HepG2 (cell line): ENCODE results near the gene BCAS3.

ENCODE experiments used
- ARNT2 ChIP-seq: sonication (generic); formaldehyde crosslinking; IDR thresholded peaks from 2 replicates; pipeline ENCODE4 v1.8.0; 2022; ENCODE audit warnings: mild to moderate bottlenecking, low read depth, missing genetic modification reagents, moderate library complexity
- CEBPB ChIP-seq: IDR thresholded peaks from 2 replicates; pipeline ENCODE4 v1.6.1; 2011; ENCODE audit warnings: low read depth, low read length, improper control_type of control experiment, borderline replicate concordance
- DPF2 ChIP-seq: sonication (generic); formaldehyde crosslinking; IDR thresholded peaks from 2 replicates; pipeline ENCODE4 v1.4.0; 2020; ENCODE audit warnings: mild to moderate bottlenecking, low read depth, missing genetic modification reagents, borderline replicate concordance
- HOXA5 ChIP-seq: sonication (generic); formaldehyde crosslinking; IDR thresholded peaks from 2 replicates; pipeline ENCODE4 v1.4.0; 2020; ENCODE audit warnings: missing genetic modification reagents
- KDM6A ChIP-seq: IDR thresholded peaks from 2 replicates; pipeline ENCODE4 v1.6.1; 2016; ENCODE audit warnings: low read depth
- MYNN ChIP-seq: sonication (generic); formaldehyde crosslinking; IDR thresholded peaks from 2 replicates; pipeline ENCODE4 v1.4.0; 2020; ENCODE audit warnings: mild to moderate bottlenecking, low read depth, missing genetic modification reagents
- POLR2A ChIP-seq, 2 experiments: IDR thresholded peaks; 2 replicates each; pipeline ENCODE4 v1.6.1; 2011; ENCODE audit warnings: low read depth in 2 of 2, low read length in 2 of 2, mild to moderate bottlenecking in 1 of 2, moderate library complexity in 1 of 2; ENCODE audit not compliant: insufficient read depth in 1 of 2
- ZNF772 ChIP-seq: sonication (generic); formaldehyde crosslinking; IDR thresholded peaks from 2 replicates; pipeline ENCODE4 v1.5.0; 2020; ENCODE audit warnings: mild to moderate bottlenecking, missing genetic modification reagents
- TF ChIP-seq, protein P1 (sequence below): sonication (generic); formaldehyde crosslinking; IDR thresholded peaks from 2 replicates; pipeline ENCODE4 v1.4.0; 2020; ENCODE audit warnings: mild to moderate bottlenecking, missing genetic modification reagents, borderline replicate concordance
- TF ChIP-seq, protein P2 (sequence below): sonication (generic); formaldehyde crosslinking; IDR thresholded peaks from 2 replicates; pipeline ENCODE4 v1.5.0; 2020; ENCODE audit warnings: mild to moderate bottlenecking, missing genetic modification reagents, moderate library complexity
- TF ChIP-seq, protein P3 (sequence below): sonication (generic); formaldehyde crosslinking; IDR thresholded peaks from 2 replicates; pipeline ENCODE4 v1.8.0; 2022; ENCODE audit warnings: mild to moderate bottlenecking, missing genetic modification reagents, borderline replicate concordance

DNA sequence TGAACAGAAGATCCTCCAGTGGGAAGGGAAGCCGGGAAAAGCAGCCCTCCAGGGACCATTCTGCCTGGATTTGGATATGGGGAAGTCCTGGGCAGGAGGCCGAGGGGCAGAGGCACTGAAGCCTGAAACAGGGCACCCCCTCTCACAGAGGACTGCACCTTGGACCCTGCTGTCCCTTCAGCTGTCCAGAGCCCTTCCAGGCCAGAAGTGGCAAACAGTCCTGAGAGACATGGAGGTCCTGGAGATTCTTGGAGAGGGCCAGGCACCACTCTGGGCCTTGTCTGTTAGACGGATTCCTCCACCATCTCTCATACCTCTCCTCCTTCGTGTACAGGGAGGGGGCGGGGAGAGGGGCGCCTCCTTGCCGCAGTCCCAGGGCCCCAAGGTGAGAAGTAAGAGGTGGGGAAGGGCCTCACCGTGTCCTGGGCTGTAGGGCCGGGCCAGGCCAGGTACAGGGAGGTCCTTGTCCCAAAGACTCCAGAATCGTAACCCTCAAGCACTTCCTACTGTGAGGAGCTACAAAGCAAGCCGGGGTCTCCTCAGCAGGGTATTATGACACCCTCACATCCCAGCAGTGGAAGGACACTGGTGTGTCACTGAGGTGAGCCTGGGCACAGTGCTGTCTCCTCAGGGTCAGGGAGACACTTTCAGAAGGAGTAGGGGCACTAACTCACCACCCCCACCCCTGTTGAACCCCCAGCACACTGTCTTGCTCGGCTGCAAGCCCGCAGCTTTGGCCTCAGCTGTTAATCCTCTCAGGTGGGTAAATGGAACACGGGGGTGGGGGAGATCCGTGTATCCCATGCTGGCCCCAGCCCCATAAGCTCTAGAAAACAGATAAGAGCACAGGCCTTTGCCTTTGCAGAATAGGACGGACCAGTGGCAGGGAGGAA is 705.4 kb downstream of the BCAS3 start:
- TF ChIP-seq, protein P1, sequence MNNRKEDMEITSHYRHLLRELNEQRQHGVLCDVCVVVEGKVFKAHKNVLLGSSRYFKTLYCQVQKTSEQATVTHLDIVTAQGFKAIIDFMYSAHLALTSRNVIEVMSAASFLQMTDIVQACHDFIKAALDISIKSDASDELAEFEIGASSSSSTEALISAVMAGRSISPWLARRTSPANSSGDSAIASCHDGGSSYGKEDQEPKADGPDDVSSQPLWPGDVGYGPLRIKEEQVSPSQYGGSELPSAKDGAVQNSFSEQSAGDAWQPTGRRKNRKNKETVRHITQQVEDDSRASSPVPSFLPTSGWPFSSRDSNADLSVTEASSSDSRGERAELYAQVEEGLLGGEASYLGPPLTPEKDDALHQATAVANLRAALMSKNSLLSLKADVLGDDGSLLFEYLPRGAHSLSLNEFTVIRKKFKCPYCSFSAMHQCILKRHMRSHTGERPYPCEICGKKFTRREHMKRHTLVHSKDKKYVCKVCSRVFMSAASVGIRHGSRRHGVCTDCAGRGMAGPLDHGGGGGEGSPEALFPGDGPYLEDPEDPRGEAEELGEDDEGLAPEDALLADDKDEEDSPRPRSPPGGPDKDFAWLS (CRISPR knock-in tag) = no peak
- TF ChIP-seq DPF2 (CRISPR knock-in tag) = no peak
- TF ChIP-seq, protein P2, sequence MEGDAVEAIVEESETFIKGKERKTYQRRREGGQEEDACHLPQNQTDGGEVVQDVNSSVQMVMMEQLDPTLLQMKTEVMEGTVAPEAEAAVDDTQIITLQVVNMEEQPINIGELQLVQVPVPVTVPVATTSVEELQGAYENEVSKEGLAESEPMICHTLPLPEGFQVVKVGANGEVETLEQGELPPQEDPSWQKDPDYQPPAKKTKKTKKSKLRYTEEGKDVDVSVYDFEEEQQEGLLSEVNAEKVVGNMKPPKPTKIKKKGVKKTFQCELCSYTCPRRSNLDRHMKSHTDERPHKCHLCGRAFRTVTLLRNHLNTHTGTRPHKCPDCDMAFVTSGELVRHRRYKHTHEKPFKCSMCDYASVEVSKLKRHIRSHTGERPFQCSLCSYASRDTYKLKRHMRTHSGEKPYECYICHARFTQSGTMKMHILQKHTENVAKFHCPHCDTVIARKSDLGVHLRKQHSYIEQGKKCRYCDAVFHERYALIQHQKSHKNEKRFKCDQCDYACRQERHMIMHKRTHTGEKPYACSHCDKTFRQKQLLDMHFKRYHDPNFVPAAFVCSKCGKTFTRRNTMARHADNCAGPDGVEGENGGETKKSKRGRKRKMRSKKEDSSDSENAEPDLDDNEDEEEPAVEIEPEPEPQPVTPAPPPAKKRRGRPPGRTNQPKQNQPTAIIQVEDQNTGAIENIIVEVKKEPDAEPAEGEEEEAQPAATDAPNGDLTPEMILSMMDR = no peak
- TF ChIP-seq, protein P3, sequence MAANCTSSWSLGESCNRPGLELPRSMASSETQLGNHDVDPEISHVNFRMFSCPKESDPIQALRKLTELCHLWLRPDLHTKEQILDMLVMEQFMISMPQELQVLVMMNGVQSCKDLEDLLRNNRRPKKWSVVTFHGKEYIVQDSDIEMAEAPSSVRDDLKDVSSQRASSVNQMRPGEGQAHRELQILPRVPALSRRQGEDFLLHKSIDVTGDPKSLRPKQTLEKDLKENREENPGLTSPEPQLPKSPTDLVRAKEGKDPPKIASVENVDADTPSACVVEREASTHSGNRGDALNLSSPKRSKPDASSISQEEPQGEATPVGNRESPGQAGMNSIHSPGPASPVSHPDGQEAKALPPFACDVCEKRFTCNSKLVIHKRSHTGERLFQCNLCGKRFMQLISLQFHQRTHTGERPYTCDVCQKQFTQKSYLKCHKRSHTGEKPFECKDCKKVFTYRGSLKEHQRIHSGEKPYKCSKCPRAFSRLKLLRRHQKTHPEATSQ (CRISPR knock-in tag) = no peak
- TF ChIP-seq HOXA5 (CRISPR knock-in tag) = no peak
- TF ChIP-seq KDM6A = no peak
- no peak for TF ChIP-seq ARNT2 (CRISPR knock-in tag)
- no peak for TF ChIP-seq POLR2A (IDR thresholded peaks at IDR 0.05; ENCODE audit: insufficient read depth in 1 of 2, low read depth in 2 of 2, low read length in 2 of 2)
- TF ChIP-seq CEBPB = no peak
- no peak for TF ChIP-seq MYNN (CRISPR knock-in tag)
- no peak for TF ChIP-seq ZNF772 (CRISPR knock-in tag)
